Spleen (tissue), 11 donors: Measurements from ENCODE around the gene YPEL4. TPM values are rescaled to one million over a fixed set of nuclear protein-coding genes. Genes with fewer than 3 reads are reported as not detected.

Experiments
- DNase-seq: peaks from one replicate; pipeline ENCODE4 v3.0.0-alpha.2; 2020
- H3K27ac ChIP-seq, 8 donors: fragments of 200-600 bp; sonication (generic) in 7 of 8; 1 replicate in 4 of 8; 2 replicates in 4 of 8; pipeline versions ENCODE4 v1.5.0 to v1.8.0; 2016 to 2021; ENCODE audit warnings: inconsistent platforms in 4 of 8, mild to moderate bottlenecking in 4 of 8, moderate library complexity in 1 of 8
- H3K27me3 ChIP-seq, 7 donors: fragments of 200-600 bp; sonication (generic) in 6 of 7; replicated peaks in 1 of 7; 1 replicate in 4 of 7; 2 replicates in 3 of 7; pipeline versions ENCODE4 v1.5.0 to v1.8.0; 2016 to 2021; ENCODE audit warnings: inconsistent platforms in 3 of 7, mild to moderate bottlenecking in 1 of 7
- H3K36me3 ChIP-seq, 6 donors: fragments of 200-600 bp; sonication (generic) in 5 of 6; 1 replicate in 4 of 6; 2 replicates in 2 of 6; pipeline versions ENCODE4 v1.5.0 to v1.8.0; 2016 to 2021; ENCODE audit warnings: inconsistent platforms in 2 of 6
- H3K4me1 ChIP-seq, 6 donors: fragments of 200-600 bp; sonication (generic) in 5 of 6; 1 replicate in 3 of 6; 2 replicates in 3 of 6; pipeline versions ENCODE4 v1.5.0 to v1.8.0; 2016 to 2021; ENCODE audit warnings: inconsistent platforms in 3 of 6
- H3K4me3 ChIP-seq, 8 donors: fragments of 200-600 bp; sonication (generic) in 7 of 8; 1 replicate in 4 of 8; 2 replicates in 4 of 8; pipeline versions ENCODE4 v1.5.0 to v1.8.0; 2016 to 2021; ENCODE audit warnings: inconsistent platforms in 4 of 8, mild to moderate bottlenecking in 4 of 8, moderate library complexity in 2 of 8
- H3K9me3 ChIP-seq, 8 donors: fragments of 200-600 bp; sonication (generic) in 7 of 8; 1 replicate in 4 of 8; 2 replicates in 4 of 8; pipeline versions ENCODE4 v1.5.0 to v1.8.0; 2016 to 2021; ENCODE audit warnings: inconsistent platforms in 4 of 8
- POLR2A ChIP-seq, 3 donors: fragments of 450-650 bp; IDR thresholded peaks; one replicate each; pipeline ENCODE4 v1.5.1; 2017; ENCODE audit warnings: antibody characterized with exemption in 3 of 3, mild to moderate bottlenecking in 1 of 3
- POLR2AphosphoS5 ChIP-seq, 3 donors: sonication (generic); formaldehyde crosslinking; IDR thresholded peaks; one replicate each; pipeline ENCODE4 v1.5.1; 2017; ENCODE audit warnings: antibody characterized with exemption in 3 of 3
- WGBS, 5 donors: extraction: QIAGEN DNeasy Blood & Tissue Kit in 3 of 5; methylation state at CpG; one replicate each; pipeline versions ENCODE4 v1.1.5 to v1.1.7; 2013 to 2018; 5-methylcytosine and 5-hydroxymethylcytosine counted together
- intact Hi-C: fragments of 100-400 bp; cut with DNase I; formaldehyde crosslinking; loops from one replicate; pipeline ENCODE4 v1.15.0; 2023; ENCODE audit warnings: low total_unique reads
- polyA plus RNA-seq, 3 donors: library from polyadenylated mRNA; stranded (reverse); fragments of 200-250 nt; gene quantifications; one replicate each; pipeline ENCODE4 v1.2.1, GENCODE V29; 2013
- total RNA-seq, 7 donors: library from RNA; depleted of rRNA in 3 of 7; stranded (reverse); fragments of >200 nt in 3 of 7; fragmentation: NEBNext Ultra II Directional in 4 of 7; extraction: Animal tissue kit (Norgen Biotek cat#: 25700) in 4 of 7; gene quantifications; one replicate each; pipeline versions ENCODE4 v1.1.0 to v1.2.1, GENCODE V29; 2016 to 2021
- TF ChIP-seq, protein P1 (sequence below), 11 experiments: fragments of 200-600 bp in 7 of 11; fragments of 450-650 bp in 4 of 11; sonication (generic) in 4 of 11; IDR thresholded peaks in 8 of 11; conservative IDR thresholded peaks in 3 of 11; 1 replicate in 7 of 11; 2 replicates in 4 of 11; pipeline versions ENCODE4 v1.4.0 to v1.8.0; 2016 to 2021; ENCODE audit warnings: antibody characterized with exemption in 11 of 11, inconsistent platforms in 4 of 11, mild to moderate bottlenecking in 1 of 11
- donor health status: healthy with polysubstance abuse.
- donor health status: DM: no; HTN: no; CAD: no; lungs with moderate emphysema.
- donor health status: DM: no; HTN: no; CAD: no.
- donor health status: Bipolar disorder and iron deficiency.
- donor health status: healthy.
- donor health status: DM: no; HTN: no; CAD: no.
- donor health status: DM: yes; HTN: yes; CAD: no.

Gene YPEL4
- total and polyA plus RNA-seq, 10 donors = 0.63 to 8.3 (median 1.9) TPM

GRCh38 chr11:57638005-57638781 is 11.5 kb downstream of the YPEL4 start:
- no peaks in the 10 kb centered on the region for H3K9me3 ChIP-seq
- H3K4me3 ChIP-seq = peak overlapping the region; percentile 39 to 73 (median 54)
- H3K36me3 ChIP-seq = no peaks in the 10 kb centered on the region
- no peak for DNase-seq
- TF ChIP-seq POLR2AphosphoS5 (IDR thresholded peaks at IDR 0.05) = peak; percentile 16 to 69 (median 49)
- TF ChIP-seq POLR2A (IDR thresholded peaks at IDR 0.05) = no peak
- H3K27ac ChIP-seq = peak overlapping the region; percentile 3 to 86 (median 79)
- H3K27me3 ChIP-seq = peaks cover 0 to 65% (median 20%) of the 10 kb centered on the region in 7 donors
- intact Hi-C loops = no loop called here
- 1 to 5% (median 2%) methylated on average over 47 of the region's 47 CpGs for WGBS, 5 donors
- peaks cover 6 to 47% (median 31%) of the 10 kb centered on the region in 6 donors for H3K4me1 ChIP-seq

DNA sequence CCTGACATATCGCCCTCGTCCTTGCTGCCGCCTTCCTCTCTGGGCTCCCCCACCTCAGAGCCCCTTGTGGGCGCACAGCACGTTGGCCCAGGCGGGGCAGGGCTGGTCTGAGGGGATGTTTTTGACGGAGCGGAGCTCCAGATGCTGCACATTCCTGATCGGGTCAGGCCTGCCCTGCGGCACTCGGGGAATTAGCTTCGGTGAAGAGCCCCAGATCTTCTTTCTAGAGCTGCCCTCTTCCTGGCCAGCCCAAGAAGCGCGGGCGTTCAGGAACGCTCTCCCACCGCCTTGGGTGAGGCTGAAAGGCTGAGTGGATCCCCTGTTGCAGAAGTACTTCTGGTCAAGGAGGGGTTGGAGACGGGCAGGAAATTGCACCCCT is 12.1 kb downstream of the YPEL4 start:
- WGBS, 5 donors = 23 to 33% (median 25%) methylated on average over 15 to 18 of the region's 18 CpGs
- Histone ChIP-seq H3K27me3 (peaks cover 0 to 71% (median 20%) of the 10 kb centered on the region in 7 donors), H3K4me1 (peaks cover 6 to 47% (median 31%) of the 10 kb centered on the region in 6 donors), H3K36me3 (no peaks in the 10 kb centered on the region), H3K4me3 (peak overlapping the region; percentile 39 to 73 (median 54)), H3K9me3 (no peaks in the 10 kb centered on the region), H3K27ac (peak overlapping the region in 5 of 8 donors; percentile 78 to 86 (median 80))
- intact Hi-C loops = no loop called here
- no peak for DNase-seq
- TF ChIP-seq, protein P1, sequence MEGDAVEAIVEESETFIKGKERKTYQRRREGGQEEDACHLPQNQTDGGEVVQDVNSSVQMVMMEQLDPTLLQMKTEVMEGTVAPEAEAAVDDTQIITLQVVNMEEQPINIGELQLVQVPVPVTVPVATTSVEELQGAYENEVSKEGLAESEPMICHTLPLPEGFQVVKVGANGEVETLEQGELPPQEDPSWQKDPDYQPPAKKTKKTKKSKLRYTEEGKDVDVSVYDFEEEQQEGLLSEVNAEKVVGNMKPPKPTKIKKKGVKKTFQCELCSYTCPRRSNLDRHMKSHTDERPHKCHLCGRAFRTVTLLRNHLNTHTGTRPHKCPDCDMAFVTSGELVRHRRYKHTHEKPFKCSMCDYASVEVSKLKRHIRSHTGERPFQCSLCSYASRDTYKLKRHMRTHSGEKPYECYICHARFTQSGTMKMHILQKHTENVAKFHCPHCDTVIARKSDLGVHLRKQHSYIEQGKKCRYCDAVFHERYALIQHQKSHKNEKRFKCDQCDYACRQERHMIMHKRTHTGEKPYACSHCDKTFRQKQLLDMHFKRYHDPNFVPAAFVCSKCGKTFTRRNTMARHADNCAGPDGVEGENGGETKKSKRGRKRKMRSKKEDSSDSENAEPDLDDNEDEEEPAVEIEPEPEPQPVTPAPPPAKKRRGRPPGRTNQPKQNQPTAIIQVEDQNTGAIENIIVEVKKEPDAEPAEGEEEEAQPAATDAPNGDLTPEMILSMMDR (IDR thresholded peaks at IDR 0.05 in 8 of 11, conservative IDR thresholded peaks at IDR 0.05 in 3 of 11) = no peak
- TF ChIP-seq POLR2A (IDR thresholded peaks at IDR 0.05) (no peak), POLR2AphosphoS5 (IDR thresholded peaks at IDR 0.05) (no peak)

DNA sequence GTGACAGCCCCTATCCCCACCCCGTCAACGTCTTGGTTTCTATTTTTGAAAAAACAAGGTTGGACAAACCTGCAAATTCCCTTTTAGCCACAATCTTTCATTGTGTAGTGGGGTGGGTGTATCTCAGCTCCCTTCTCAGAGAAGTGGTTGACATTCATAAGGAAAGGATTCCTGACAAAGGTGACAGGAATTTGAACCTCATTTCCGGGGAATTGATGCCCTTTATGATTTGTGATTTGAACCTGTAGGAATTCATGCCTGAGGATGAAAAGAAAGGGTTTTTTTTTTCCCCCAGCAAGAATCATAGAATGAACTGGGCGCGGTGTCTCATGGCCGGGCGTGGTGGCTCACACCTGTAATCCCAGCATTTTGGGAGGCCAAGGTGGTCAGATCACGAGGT is 14.5 kb downstream of the YPEL4 start:
- DNase-seq = no peak
- Histone ChIP-seq H3K4me3 (no peak overlapping the region), H3K9me3 (no peaks in the 10 kb centered on the region), H3K36me3 (no peaks in the 10 kb centered on the region), H3K4me1 (peaks cover 6 to 31% (median 27%) of the 10 kb centered on the region in 6 donors), H3K27ac (no peak overlapping the region), H3K27me3 (peaks cover 0 to 85% (median 20%) of the 10 kb centered on the region in 7 donors)
- WGBS, 5 donors = 87 to 92% (median 89%) methylated on average over 8 of the region's 8 CpGs
- no peak for TF ChIP-seq POLR2A (IDR thresholded peaks at IDR 0.05)
- no peak for TF ChIP-seq POLR2AphosphoS5 (IDR thresholded peaks at IDR 0.05)
- TF ChIP-seq, protein P1 (IDR thresholded peaks at IDR 0.05 in 8 of 11, conservative IDR thresholded peaks at IDR 0.05 in 3 of 11) = no peak
- intact Hi-C loops = no loop called here

DNA sequence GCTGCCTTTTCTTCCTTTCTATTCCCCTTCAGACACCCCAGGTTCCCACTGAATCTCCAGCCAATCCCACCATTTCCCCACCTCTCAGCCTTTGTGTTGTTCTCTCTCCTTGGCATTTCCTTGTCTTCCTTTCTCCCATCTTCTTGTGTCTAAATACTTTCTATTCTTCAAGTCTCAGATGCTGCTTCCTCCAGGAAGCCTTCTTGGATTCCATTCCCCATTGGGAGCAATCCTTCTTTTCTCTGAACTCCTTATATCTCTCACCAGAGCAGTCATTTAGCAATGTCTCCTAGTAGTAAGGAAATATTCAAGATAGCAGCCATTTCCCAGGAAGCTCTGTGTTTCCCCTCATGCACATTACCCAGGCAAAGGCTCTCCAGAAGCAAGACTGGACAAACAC is 15.4 kb downstream of the YPEL4 start:
- Histone ChIP-seq H3K27me3 (peaks cover 0 to 77% (median 20%) of the 10 kb centered on the region in 7 donors), H3K9me3 (no peaks in the 10 kb centered on the region), H3K36me3 (no peaks in the 10 kb centered on the region), H3K4me3 (no peak overlapping the region), H3K27ac (no peak overlapping the region), H3K4me1 (peaks cover 6 to 22% (median 20%) of the 10 kb centered on the region in 6 donors)
- no peak for DNase-seq
- intact Hi-C loops = no loop called here
- TF ChIP-seq POLR2A (IDR thresholded peaks at IDR 0.05) = no peak
- no peak for TF ChIP-seq POLR2AphosphoS5 (IDR thresholded peaks at IDR 0.05)
- TF ChIP-seq, protein P1 (IDR thresholded peaks at IDR 0.05 in 8 of 11, conservative IDR thresholded peaks at IDR 0.05 in 3 of 11) = no peak
